HG03469 (cell line): Measurements from ENCODE around the gene COL6A5.
"Not testable (repeated sequence)": the region's sequence is repeated elsewhere in the genome, so short reads cannot be mapped to it uniquely, and the experiment has no call there.

Source experiments
- ATAC-seq: cut with Tn5 transposase; IDR thresholded peaks from one replicate; pipeline ENCODE4 v1.9.1; 2021; ENCODE audit warnings: mild to moderate bottlenecking, moderate library complexity, moderate number of reproducible peaks; ENCODE audit not compliant: unreplicated experiment

The COL6A5 gene

GRCh38 chr3:130433306-130433705, 87.8 kb downstream of the COL6A5 start:
- ATAC-seq: no peak

- no peak for ATAC-seq
Observed at GRCh38 chr3:130442284-130442683, 96.8 kb downstream of the COL6A5 start.

- ATAC-seq: not testable (repeated sequence)
Observed at GRCh38 chr3:130446840-130447239, 101.4 kb downstream of the COL6A5 start.

GRCh38 chr3:130448155-130448554, 102.7 kb downstream of the COL6A5 start:
- not testable (repeated sequence) for ATAC-seq

- no peak for ATAC-seq
Observed at GRCh38 chr3:130456540-130456939, 111.1 kb downstream of the COL6A5 start.

- ATAC-seq: no peak
Observed at GRCh38 chr3:130457671-130458070, 112.2 kb downstream of the COL6A5 start.

- no peak for ATAC-seq
Observed at GRCh38 chr3:130459944-130460343, 114.5 kb downstream of the COL6A5 start.

GRCh38 chr3:130462089-130462488, 116.6 kb downstream of the COL6A5 start:
- ATAC-seq: no peak

GRCh38 chr3:130463221-130463620, 117.7 kb downstream of the COL6A5 start:
- no peak for ATAC-seq

- ATAC-seq: no peak
Observed at GRCh38 chr3:130465521-130465920, 120.0 kb downstream of the COL6A5 start.

GRCh38 chr3:130468311-130468710, 122.8 kb downstream of the COL6A5 start:
- ATAC-seq: no peak

GRCh38 chr3:130470126-130470525, 124.7 kb downstream of the COL6A5 start:
- ATAC-seq: no peak

- ATAC-seq: no peak
Observed at GRCh38 chr3:130473416-130473815, 127.9 kb downstream of the COL6A5 start.

- no peak for ATAC-seq
Observed at GRCh38 chr3:130480736-130481135, 135.3 kb downstream of the COL6A5 start.

- ATAC-seq: no peak
Observed at GRCh38 chr3:130488288-130488687, 142.8 kb downstream of the COL6A5 start.

GRCh38 chr3:130488769-130489450, 143.4 kb downstream of the COL6A5 start:
- no peak for ATAC-seq

GRCh38 chr3:130490241-130490640, 144.8 kb downstream of the COL6A5 start:
- no peak for ATAC-seq

GRCh38 chr3:130491431-130491830, 146.0 kb downstream of the COL6A5 start:
- no peak for ATAC-seq

- no peak for ATAC-seq
Observed at GRCh38 chr3:130504701-130505100, 159.2 kb downstream of the COL6A5 start.

- ATAC-seq: no peak
Observed at GRCh38 chr3:130506031-130506430, 160.6 kb downstream of the COL6A5 start.

- no peak for ATAC-seq
Observed at GRCh38 chr3:130507746-130508145, 162.3 kb downstream of the COL6A5 start.

- ATAC-seq: no peak
Observed at GRCh38 chr3:130509008-130509407, 163.5 kb downstream of the COL6A5 start.

GRCh38 chr3:130514681-130515080, 169.2 kb downstream of the COL6A5 start:
- ATAC-seq: no peak
